HG02798 (cell line): ENCODE results near the gene SNN.

ENCODE experiments used
- ATAC-seq: cut with Tn5 transposase; IDR thresholded peaks from one replicate; pipeline ENCODE4 v1.9.1; 2021; ENCODE audit warnings: mild to moderate bottlenecking; ENCODE audit not compliant: unreplicated experiment, poor library complexity

The SNN gene

GRCh38 chr16:11677451-11677951 lies 9.2 kb downstream of the SNN start:
- no peak for ATAC-seq

GRCh38 chr16:11677959-11678881 lies 10.0 kb downstream of the SNN start:
- ATAC-seq: no peak

- no peak for ATAC-seq
These were observed 11.0 kb downstream of the SNN start for GRCh38 chr16:11679250-11679649.

DNA sequence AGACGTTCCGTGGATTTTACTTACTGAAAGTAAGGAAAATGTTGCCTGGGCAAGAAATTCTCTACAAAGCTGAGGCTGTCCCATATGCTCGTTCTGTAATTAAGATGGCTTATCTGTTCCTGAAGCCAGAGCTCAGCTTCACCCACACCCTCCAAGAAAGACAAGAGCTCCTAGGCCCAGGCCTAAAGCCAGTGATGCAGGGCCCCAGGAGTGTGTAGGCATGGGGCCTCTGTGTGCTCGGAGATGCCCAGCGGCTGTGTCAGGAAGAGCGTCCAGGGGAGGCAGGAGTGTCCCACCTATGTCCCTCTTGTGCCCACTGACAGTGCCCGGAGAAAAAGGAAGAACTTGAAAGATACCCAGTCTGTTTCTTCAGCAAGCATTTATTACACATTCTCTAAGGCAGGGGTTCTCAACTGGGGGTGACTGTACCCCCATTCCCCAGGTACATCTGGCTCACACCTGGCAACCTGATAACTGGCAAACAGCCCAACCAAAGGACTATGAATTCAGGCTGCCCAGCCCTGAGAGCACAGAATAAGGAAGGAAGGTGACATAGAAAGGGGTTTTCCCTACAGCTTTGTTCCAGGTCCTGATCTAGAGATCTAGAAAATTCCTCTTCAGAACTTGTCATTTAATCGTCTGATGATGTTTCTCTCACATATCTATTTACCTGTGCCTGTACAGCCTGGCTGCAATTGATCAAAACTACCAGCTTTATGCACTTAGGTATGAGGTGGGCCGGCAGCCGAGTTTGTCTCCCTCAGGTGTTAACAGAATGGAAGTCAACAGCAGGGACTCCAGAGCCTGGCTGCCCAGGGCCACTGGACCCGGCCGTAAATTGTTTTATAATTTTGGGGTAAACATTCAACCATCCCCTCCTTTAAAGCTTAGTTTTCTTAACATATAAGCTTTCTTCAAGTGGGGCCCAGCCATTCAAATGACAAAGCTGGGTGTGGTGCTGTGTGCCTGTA lies 12.0 kb downstream of the SNN start:
- no peak for ATAC-seq

GRCh38 chr16:11681556-11681955 lies 13.3 kb downstream of the SNN start:
- no peak for ATAC-seq

GRCh38 chr16:11681976-11682654 lies 13.9 kb downstream of the SNN start:
- peak; percentile 35 for ATAC-seq

DNA sequence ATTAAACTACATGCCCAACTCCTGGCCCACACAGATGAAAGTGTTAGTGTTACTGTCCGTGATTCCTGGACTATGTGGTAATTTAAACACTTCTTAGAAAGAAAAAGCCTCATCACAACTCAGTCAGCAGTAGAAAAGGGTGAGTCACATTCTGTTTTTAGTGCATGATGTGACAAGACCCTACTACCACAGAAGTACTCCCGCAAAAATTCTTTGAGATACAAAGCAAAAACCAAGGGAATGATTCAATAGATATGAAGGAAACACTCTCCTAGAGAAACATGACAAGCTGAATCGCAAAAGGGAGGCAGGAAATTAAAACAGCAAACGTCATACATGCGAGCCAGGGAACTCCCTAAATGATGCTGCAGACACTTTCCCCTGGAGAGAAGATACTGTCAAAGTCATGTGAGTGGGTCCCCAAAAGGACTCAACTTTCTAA lies 14.4 kb downstream of the SNN start:
- ATAC-seq: no peak

GRCh38 chr16:11683145-11683544 lies 14.9 kb downstream of the SNN start:
- ATAC-seq: no peak

DNA sequence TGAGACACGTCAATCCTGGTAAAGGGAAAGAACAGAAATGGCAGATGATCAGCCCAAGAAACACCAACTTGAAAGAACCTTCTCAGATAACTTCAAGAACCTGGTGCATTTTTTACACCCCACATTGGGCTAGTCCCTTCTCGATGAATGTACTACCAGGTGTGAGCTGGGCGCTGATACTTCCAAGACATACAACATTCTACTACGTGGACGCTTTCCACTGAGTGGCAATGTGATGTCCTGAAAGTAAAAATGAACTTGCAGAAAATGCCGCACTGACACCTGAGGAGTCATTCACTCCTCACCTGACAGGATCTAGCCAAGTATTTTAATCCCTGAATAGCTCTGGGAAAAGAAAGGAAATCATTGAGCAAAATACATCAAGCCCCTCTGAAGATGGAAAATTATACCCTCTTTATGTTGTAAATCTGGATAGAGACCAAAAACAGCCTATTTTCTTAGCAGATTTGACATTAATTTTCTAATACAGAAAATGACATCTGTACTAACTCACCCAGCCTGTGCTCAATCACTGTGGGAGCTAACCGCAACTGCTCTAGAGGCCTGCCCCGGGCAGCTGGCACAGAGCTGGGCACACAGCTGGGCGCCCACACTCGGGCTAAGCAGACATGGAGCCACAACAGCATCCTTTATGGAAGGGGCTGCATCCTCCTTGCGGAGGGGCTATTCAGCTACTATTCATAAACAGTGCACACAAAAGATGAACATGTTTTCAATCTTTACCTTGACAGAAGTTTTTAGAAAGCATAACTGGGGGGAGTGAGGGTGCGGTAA lies 16.2 kb downstream of the SNN start:
- no peak for ATAC-seq

DNA sequence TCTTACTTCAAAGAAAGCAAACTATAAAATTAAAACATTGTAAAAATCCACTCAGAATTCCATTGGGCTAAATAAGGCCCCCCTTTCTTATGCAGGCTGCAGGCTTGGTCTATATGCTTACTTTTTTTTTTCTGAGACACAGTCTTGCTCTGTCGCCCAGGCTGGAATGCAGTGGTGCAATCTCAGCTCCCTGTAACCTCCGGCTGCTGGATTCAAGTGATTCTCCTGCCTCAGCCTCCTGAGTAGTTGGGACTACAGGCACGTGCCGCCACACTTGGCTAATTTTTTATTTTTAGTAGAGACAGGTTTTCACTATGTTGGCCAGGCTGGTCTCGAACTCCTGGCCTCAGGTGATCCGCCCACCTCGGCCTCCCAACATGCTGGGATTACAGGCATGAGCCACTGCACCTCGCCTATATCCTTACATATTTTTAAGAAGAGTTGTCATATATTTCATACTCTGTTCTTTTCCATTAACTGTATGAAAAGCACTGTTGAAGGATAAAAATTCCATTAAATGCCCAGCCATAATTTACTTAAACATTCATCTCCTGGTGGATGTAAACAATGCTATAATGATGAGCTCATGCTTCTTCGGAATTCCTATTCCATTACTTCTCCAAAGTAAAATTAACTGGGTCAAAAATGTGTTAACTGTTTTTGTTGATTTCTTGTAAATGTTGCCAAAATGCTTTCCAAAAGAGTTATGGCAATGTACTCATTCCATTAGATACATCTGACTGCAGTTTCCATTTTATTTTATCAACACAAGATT lies 17.8 kb downstream of the SNN start:
- no peak for ATAC-seq

DNA sequence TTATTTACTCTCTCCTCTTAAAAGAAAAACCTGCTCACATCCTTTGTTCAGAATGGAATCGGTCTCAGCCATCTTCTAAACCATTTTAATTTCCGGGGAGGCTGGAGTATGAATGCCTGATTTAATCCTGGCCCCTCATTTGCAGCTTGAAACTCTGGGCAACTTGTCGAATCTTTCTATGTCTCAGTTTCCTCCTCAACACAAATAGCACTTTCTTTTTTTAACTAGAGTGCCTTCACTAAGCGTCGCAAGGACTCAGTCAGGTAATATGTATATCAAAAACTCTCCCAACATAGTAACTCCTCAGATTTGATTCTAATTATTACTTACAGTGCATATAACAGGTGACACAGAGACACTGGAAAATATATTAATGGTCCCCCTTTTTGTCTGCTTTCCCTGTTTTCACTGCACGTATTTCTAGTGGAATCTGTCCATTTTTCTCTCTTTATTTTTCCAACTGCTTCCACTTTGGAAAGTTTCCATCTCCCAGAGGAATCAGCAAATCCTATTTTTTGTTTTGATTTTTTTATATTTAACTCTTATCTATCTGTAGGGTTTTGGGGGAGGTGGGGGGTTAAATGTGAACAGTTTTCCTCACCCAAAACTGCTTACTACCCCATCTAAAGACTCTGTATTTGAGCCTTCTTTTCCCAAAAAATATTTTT lies 18.6 kb downstream of the SNN start:
- no peak for ATAC-seq

DNA sequence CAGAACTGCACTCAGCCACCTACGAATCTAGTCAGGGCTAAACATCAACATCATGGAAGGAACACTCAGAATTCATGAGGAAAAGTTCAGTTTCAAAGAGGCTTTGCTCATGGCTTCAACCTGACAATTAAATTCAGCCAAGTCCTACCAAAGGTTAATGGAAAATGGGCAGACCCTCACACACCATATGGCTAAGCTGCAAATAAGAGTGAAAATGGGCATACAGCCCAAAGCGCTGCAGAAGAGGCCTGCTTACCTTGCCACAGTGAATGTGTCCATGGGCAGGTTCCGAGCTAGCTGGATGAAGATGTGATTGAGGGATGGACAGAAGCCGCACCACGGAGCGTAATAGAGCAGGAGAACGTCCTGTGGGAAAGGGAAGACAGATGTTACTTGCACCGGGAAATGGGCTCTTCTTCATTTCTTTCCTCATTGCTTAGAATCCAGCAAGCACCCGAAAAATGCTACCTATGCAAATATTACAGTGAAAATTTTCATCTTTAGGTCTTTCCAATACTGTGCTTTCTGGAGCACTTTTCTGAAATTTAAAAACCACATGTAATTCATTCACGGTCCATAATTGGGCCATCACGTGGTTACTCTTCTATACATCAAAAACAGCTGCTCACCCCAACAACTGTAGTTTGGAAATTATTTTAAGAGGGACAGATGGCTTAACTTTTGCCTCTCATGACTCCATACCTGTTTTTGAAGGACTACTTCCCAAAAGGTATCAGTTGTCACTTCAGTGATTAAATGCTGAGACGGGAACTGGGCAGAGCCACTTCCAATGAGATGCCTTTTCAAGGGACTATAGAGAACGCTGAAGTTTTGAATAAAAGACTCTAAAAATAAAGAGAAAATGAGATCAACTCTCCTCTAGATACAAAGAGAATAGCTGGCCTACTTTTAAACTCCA lies 19.6 kb downstream of the SNN start:
- ATAC-seq: no peak

- ATAC-seq: no peak
These were observed 20.2 kb downstream of the SNN start for GRCh38 chr16:11688520-11688886.

GRCh38 chr16:11689031-11689840 lies 21.0 kb downstream of the SNN start:
- ATAC-seq: peak; percentile 88

- ATAC-seq: no peak
These were observed 23.0 kb downstream of the SNN start for GRCh38 chr16:11691235-11691634.

DNA sequence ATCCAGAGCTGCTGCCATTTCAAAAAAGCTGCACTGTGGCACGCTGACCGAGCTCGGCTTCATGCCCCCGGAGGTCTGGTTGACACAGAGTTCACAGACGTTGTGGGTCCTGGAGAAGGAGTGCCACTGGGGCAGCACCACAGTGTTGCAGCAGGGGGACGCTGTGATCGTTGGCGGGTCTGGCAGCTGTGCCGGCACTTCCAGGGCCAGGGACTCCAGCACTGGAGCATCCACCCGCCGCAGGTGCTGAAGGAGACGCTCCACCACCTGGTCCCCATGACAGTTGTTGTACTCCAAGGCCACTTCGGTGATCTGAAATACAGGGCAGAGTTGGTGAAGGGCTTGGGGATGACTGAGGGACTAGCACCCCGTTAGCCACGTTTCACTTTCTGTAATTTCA lies 23.5 kb downstream of the SNN start:
- ATAC-seq: no peak
